Measurements from ENCODE around the gene CRTC1.

DNA sequence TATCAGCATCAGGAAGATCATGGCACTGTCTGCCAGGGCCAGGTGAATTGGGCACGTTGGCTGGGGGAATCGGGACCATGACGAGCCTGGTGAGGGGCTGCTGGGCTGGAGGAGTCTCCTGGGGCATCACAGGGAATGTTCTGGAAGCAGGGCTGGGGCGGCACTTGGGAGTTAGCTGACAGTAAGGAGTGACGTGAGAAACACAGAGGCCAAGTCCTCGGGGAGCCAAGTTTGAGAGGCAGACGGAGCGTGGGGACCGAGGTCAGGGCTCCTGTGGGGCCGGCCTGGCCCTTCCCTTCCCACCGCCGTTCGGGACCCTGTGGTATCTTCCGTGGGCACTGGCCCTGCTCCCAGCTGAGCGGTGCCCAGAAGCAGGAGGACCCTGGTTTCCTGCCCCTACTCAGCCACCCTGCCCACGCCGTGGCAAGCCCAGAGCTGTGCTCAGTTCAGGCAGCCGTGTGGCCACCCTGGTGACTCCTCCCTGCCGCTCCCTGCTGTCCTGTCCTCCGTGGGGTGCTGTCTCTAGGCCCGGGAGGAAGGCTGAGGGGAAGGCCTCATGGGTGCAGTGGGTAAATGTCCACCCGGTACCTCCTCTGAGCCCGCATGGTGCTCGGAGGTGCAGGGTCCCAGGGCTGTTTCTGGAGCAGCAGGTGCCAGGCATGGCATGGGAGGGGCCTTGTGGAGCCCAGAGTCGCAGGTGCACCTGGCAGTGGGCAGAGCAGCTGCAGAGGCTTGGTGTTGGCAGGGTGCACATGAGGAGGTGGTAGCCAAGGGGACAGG lies 25.2 kb downstream of the CRTC1 start:
- no peak for TF ChIP-seq POLR2A (IDR thresholded peaks at IDR 0.05)
- TF ChIP-seq, protein P1, sequence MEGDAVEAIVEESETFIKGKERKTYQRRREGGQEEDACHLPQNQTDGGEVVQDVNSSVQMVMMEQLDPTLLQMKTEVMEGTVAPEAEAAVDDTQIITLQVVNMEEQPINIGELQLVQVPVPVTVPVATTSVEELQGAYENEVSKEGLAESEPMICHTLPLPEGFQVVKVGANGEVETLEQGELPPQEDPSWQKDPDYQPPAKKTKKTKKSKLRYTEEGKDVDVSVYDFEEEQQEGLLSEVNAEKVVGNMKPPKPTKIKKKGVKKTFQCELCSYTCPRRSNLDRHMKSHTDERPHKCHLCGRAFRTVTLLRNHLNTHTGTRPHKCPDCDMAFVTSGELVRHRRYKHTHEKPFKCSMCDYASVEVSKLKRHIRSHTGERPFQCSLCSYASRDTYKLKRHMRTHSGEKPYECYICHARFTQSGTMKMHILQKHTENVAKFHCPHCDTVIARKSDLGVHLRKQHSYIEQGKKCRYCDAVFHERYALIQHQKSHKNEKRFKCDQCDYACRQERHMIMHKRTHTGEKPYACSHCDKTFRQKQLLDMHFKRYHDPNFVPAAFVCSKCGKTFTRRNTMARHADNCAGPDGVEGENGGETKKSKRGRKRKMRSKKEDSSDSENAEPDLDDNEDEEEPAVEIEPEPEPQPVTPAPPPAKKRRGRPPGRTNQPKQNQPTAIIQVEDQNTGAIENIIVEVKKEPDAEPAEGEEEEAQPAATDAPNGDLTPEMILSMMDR (IDR thresholded peaks at IDR 0.05) = no peak
